Heart left ventricle (tissue), 13 donors: Measurements from ENCODE around the gene RNF182.

ENCODE experiments used
- POLR2A ChIP-seq, 2 donors: fragments of 450-650 bp; IDR thresholded peaks; one replicate each; pipeline ENCODE4 v1.6.1; 2017; ENCODE audit warnings: antibody characterized with exemption in 2 of 2, mild to moderate bottlenecking in 2 of 2, moderate library complexity in 2 of 2
- TF ChIP-seq, protein P1 (sequence below), 12 donors: fragments of 200-600 bp; sonication (generic) in 4 of 12; IDR thresholded peaks; one replicate each; pipeline versions ENCODE4 v1.5.0 to v1.8.0; 2018 to 2022; ENCODE audit warnings: antibody characterized with exemption in 12 of 12, mild to moderate bottlenecking in 5 of 12
- donor health status: ischemic (EF 13 %, LVEDD 7.1; RV severe dilation, severe dysfunction).
- donor health status: DM: no; HTN: yes; CAD: no.
- donor health status: DM: no; HTN: no; CAD: no.
- donor health status: ischemic (EF 25% LVEDD 6.9; RV normal size, moderate dysfunction).
- donor health status: ischemic (EF 25% LVEDD 5.7; RV mildly dilated, moderate dysfunction).
- donor health status: ischemic (EF 35%, LVEDD 5.7; RV mildly dilated, moderate dysfunction).
- donor health status: nonischemic (EF 11% LVEDD 7.7; RV severe dilation, severe dysfunction).
- donor health status: DM: yes; HTN: yes; CAD: no.
- donor health status: PGD.
- donor health status: ischemic (EF 29% LVEDD 5.4; RV normal size, mild dysfunction).
- donor health status: nonischemic (EF 23%, LVEDD 6.1; RV moderate dilation, normal function).

DNA sequence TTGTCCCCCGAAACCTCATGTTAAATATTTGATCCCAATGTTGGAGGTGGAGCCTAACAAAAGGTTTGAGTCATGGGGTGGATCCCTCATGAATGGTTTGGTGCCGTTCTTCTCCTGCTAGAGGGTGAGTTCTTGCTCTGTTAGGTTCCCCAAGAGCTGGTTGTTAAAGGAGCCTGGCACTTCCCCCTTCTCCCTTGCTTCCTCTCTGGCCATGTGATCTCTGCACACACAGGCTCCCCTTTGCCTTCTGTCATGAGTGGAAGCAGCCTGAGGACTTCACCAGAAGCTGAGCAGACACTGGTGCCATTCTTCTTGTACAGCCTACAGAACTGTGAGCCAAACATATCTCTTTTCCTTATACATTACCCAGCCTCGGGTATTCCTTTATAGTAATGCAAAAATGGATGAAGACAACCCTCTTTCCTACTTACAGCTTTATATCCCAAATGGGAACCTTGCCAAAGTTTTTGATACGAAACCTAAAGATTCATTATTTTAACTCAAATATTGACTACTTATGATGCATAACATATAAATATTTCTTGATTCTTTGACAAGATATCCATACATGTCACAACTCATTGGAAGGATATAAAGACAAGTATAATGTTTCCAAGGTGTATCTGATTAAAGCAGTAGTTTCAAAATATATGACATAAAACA is 61.0 kb downstream of the RNF182 start:
- TF ChIP-seq, protein P1, sequence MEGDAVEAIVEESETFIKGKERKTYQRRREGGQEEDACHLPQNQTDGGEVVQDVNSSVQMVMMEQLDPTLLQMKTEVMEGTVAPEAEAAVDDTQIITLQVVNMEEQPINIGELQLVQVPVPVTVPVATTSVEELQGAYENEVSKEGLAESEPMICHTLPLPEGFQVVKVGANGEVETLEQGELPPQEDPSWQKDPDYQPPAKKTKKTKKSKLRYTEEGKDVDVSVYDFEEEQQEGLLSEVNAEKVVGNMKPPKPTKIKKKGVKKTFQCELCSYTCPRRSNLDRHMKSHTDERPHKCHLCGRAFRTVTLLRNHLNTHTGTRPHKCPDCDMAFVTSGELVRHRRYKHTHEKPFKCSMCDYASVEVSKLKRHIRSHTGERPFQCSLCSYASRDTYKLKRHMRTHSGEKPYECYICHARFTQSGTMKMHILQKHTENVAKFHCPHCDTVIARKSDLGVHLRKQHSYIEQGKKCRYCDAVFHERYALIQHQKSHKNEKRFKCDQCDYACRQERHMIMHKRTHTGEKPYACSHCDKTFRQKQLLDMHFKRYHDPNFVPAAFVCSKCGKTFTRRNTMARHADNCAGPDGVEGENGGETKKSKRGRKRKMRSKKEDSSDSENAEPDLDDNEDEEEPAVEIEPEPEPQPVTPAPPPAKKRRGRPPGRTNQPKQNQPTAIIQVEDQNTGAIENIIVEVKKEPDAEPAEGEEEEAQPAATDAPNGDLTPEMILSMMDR (IDR thresholded peaks at IDR 0.05) = no peak
- TF ChIP-seq POLR2A (IDR thresholded peaks at IDR 0.05) = no peak
